Fibroblast of the aortic adventitia (primary cell): ENCODE data around the gene ZNF407. TPM values are rescaled to one million over a fixed set of nuclear protein-coding genes. Genes with fewer than 3 reads are reported as not detected.

Source experiments
- DNase-seq: peaks from one replicate; pipeline ENCODE4 v3.0.0-alpha.2; 2010; ENCODE audit warnings: low read depth
- H3K4me3 ChIP-seq: 2 replicates; pipeline ENCODE4 v1.5.1; 2011; ENCODE audit warnings: low read depth, mild to moderate bottlenecking, control low read depth, low read length, moderate library complexity
- CTCF ChIP-seq: IDR thresholded peaks from 2 replicates; pipeline ENCODE4 v1.5.1; 2011; ENCODE audit warnings: mild to moderate bottlenecking, low read length, control low read depth, inconsistent platforms; ENCODE audit not compliant: insufficient read depth
- total RNA-seq: library from RNA; depleted of rRNA; stranded (reverse); fragments of >200 nt; gene quantifications from 2 replicates; pipeline ENCODE4 v1.2.3, GENCODE V29; 2012; ENCODE audit warnings: low replicate concordance

Gene ZNF407
- total RNA-seq, 1 donor, result 21.7 TPM

GRCh38 chr18:74862094-74862493 lies 264.4 kb downstream of the ZNF407 start:
- H3K4me3 ChIP-seq, result no peak overlapping the region
- TF ChIP-seq CTCF, result no peak
- no peak for DNase-seq

- TF ChIP-seq CTCF, result no peak
- no peak overlapping the region for H3K4me3 ChIP-seq
- DNase-seq, result no peak
Measured at GRCh38 chr18:74866577-74866976, 268.9 kb downstream of the ZNF407 start.

- no peak for TF ChIP-seq CTCF
- DNase-seq, result no peak
Measured at GRCh38 chr18:74868461-74868860, 270.8 kb downstream of the ZNF407 start.

GRCh38 chr18:74869904-74870863 lies 272.5 kb downstream of the ZNF407 start:
- H3K4me3 ChIP-seq, result no peak overlapping the region
- TF ChIP-seq CTCF, result no peak
- no peak for DNase-seq

More at GRCh38 chr18:74868461-74868860, 270.8 kb downstream of the ZNF407 start:
- no peak overlapping the region for H3K4me3 ChIP-seq

- no peak for TF ChIP-seq CTCF
Measured at GRCh38 chr18:74870950-74871349, 273.3 kb downstream of the ZNF407 start.

GRCh38 chr18:74873629-74874028 lies 276.0 kb downstream of the ZNF407 start:
- no peak for TF ChIP-seq CTCF
- no peak overlapping the region for H3K4me3 ChIP-seq
- DNase-seq, result no peak

More at GRCh38 chr18:74870950-74871349, 273.3 kb downstream of the ZNF407 start:
- H3K4me3 ChIP-seq, result no peak overlapping the region
- no peak for DNase-seq
